HepG2 (cell line): Measurements from ENCODE around the gene NAA25. TPM values are rescaled to one million over a fixed set of nuclear protein-coding genes. Genes with fewer than 3 reads are reported as not detected.

Source experiments
- ARHGAP35 ChIP-seq: sonication (generic); formaldehyde crosslinking; IDR thresholded peaks from 2 replicates; pipeline ENCODE4 v1.9.0; 2022; ENCODE audit warnings: mild to moderate bottlenecking, inconsistent platforms, moderate library complexity, missing genetic modification reagents, borderline replicate concordance
- BATF2 ChIP-seq: sonication (generic); formaldehyde crosslinking; IDR thresholded peaks from 2 replicates; pipeline ENCODE4 v1.8.0; 2022; ENCODE audit warnings: mild to moderate bottlenecking, missing genetic modification reagents, moderate library complexity
- BCLAF1 ChIP-seq: fragments of 450-650 bp; IDR thresholded peaks from 2 replicates; pipeline ENCODE4 v1.6.1; 2017; ENCODE audit warnings: mild to moderate bottlenecking
- CREB1 ChIP-seq, 2 experiments: fragments of 450-650 bp in 1 of 2; IDR thresholded peaks; 2 replicates each; pipeline ENCODE4 v1.6.1; 2016 to 2017; ENCODE audit warnings: control low read depth in 1 of 2, mild to moderate bottlenecking in 1 of 2, missing compliant biosample characterization in 1 of 2, missing genetic modification characterization in 1 of 2
- E2F1 ChIP-seq: sonication (generic); formaldehyde crosslinking; IDR thresholded peaks from 2 replicates; pipeline ENCODE4 v1.5.0; 2020; ENCODE audit warnings: missing genetic modification reagents
- FOXO4 ChIP-seq: sonication (generic); formaldehyde crosslinking; conservative IDR thresholded peaks from 2 replicates; pipeline ENCODE4 v1.8.1; 2023; ENCODE audit warnings: missing genetic modification reagents
- NR2F2 ChIP-seq: IDR thresholded peaks from 2 replicates; pipeline ENCODE4 v1.6.1; 2012; ENCODE audit warnings: low read depth, inconsistent platforms, borderline replicate concordance
- PATZ1 ChIP-seq: sonication (generic); formaldehyde crosslinking; IDR thresholded peaks from 2 replicates; pipeline ENCODE4 v1.4.0; 2020; ENCODE audit warnings: missing genetic modification reagents
- PREB ChIP-seq: sonication (generic); formaldehyde crosslinking; IDR thresholded peaks from 2 replicates; pipeline ENCODE4 v1.4.0; 2020; ENCODE audit warnings: missing genetic modification reagents
- PRPF4 ChIP-seq: fragments of 200-400 bp; formaldehyde crosslinking; IDR thresholded peaks from 2 replicates; pipeline ENCODE4 v1.6.1; 2016; ENCODE audit warnings: low read length, low read depth; ENCODE audit not compliant: poor library complexity, severe bottlenecking
- SMARCE1 ChIP-seq: fragments of 450-650 bp; IDR thresholded peaks from 2 replicates; pipeline ENCODE4 v1.6.1; 2017; ENCODE audit warnings: borderline replicate concordance
- ZBTB20 ChIP-seq: sonication (generic); formaldehyde crosslinking; IDR thresholded peaks from 2 replicates; pipeline ENCODE4 v1.8.1; 2023; ENCODE audit warnings: missing genetic modification reagents, low read depth, mild to moderate bottlenecking, borderline replicate concordance
- ZBTB25 ChIP-seq: IDR thresholded peaks from 2 replicates; pipeline ENCODE4 v1.6.1; 2018; ENCODE audit warnings: missing genetic modification reagents
- ZNF251 ChIP-seq: sonication (generic); formaldehyde crosslinking; IDR thresholded peaks from 2 replicates; pipeline ENCODE4 v1.9.0; 2021; ENCODE audit warnings: mild to moderate bottlenecking, missing genetic modification reagents
- ZNF550 ChIP-seq: sonication (generic); formaldehyde crosslinking; IDR thresholded peaks from 2 replicates; pipeline ENCODE4 v1.4.0; 2020; ENCODE audit warnings: mild to moderate bottlenecking, missing genetic modification reagents, borderline replicate concordance
- ZNF619 ChIP-seq: sonication (generic); formaldehyde crosslinking; IDR thresholded peaks from 2 replicates; pipeline ENCODE4 v1.4.0; 2020; ENCODE audit warnings: mild to moderate bottlenecking, missing genetic modification reagents
- ZNF737 ChIP-seq: sonication (generic); formaldehyde crosslinking; IDR thresholded peaks from 2 replicates; pipeline ENCODE4 v1.5.0; 2020; ENCODE audit warnings: missing genetic modification reagents, mild to moderate bottlenecking, borderline replicate concordance
- polyA plus RNA-seq, 8 experiments: library from polyadenylated mRNA; depleted of rRNA in 3 of 8; stranded (reverse) in 7 of 8; unstranded in 1 of 8; fragments of >200 nt; fragmentation: Illumina TruSeq in 4 of 8; extraction: Trizol in 4 of 8; gene quantifications; 2 replicates each; pipeline versions ENCODE4 v1.2.1 to v1.2.3, GENCODE V29; 2011 to 2016; ENCODE audit warnings: low read depth in 4 of 8, missing spikeins in 1 of 8, mixed read lengths in 1 of 8; ENCODE audit not compliant: insufficient read depth in 1 of 8
- total RNA-seq, 5 experiments: library from RNA; depleted of rRNA; stranded (reverse); fragments of >200 nt; fragmentation: Illumina TruSeq; extraction: Trizol; gene quantifications; 2 replicates each; pipeline ENCODE4 v1.2.3, GENCODE V29; 2016; ENCODE audit warnings: low read depth in 1 of 5

NAA25 gene
- total and polyA plus RNA-seq, 2 of the 13 experiments (the other 11 are each of a cell fraction or from before 2014, with no cell fraction given), result 11.4 to 32.0 TPM

- no peak for TF ChIP-seq FOXO4 (CRISPR knock-in tag)
- TF ChIP-seq ZBTB25 (CRISPR knock-in tag), result no peak
- no peak for TF ChIP-seq CREB1 (IDR thresholded peaks at IDR 0.05)
- TF ChIP-seq CREB1 (CRISPR knock-in tag; IDR thresholded peaks at IDR 0.05), result 0 out of 2 replicates have a peak, but pooled peaks have one; percentile 39
- TF ChIP-seq ZNF251 (CRISPR knock-in tag), result no peak; the same call in none of the 2 replicates
- TF ChIP-seq ZNF619 (CRISPR knock-in tag), result no peak
- no peak for TF ChIP-seq ZBTB20
- TF ChIP-seq E2F1, result no peak
- TF ChIP-seq ZNF737 (CRISPR knock-in tag), result no peak
- TF ChIP-seq PATZ1 (CRISPR knock-in tag), result no peak; the same call in 1 of the 2 replicates
- no peak for TF ChIP-seq SMARCE1
- TF ChIP-seq BATF2 (CRISPR knock-in tag), result no peak
- TF ChIP-seq ARHGAP35 (CRISPR knock-in tag), result peak; percentile 16; the same call in 1 of the 2 replicates
- no peak for TF ChIP-seq BCLAF1
- TF ChIP-seq PRPF4, result no peak
- TF ChIP-seq NR2F2, result no peak
- no peak for TF ChIP-seq ZNF550 (CRISPR knock-in tag)
- TF ChIP-seq PREB (CRISPR knock-in tag), result no peak
Measured at GRCh38 chr12:112013601-112014402, 94.8 kb downstream of the NAA25 start (continued).
